ACC112 (cell line): ENCODE data around the gene NPPB.

Experiments used
- H2AFZ ChIP-seq: fragments of 200-600 bp; sonication (generic); one replicate; pipeline ENCODE4 v1.6.0; 2017; ENCODE audit warnings: antibody characterized with exemption, low read length; ENCODE audit not compliant: unreplicated experiment
- H3K27ac ChIP-seq: fragments of 200-600 bp; sonication (generic); 2 replicates; pipeline ENCODE4 v1.5.1; 2014; ENCODE audit warnings: low read depth, mild to moderate bottlenecking, antibody characterized with exemption, low read length, moderate library complexity
- H3K27me3 ChIP-seq: fragments of 200-600 bp; sonication (generic); 2 replicates; pipeline ENCODE4 v1.6.1; 2014; ENCODE audit warnings: mild to moderate bottlenecking, antibody characterized with exemption, low read length, moderate library complexity, mixed read lengths; ENCODE audit not compliant: insufficient read depth
- H3K36me3 ChIP-seq: fragments of 200-600 bp; sonication (generic); 2 replicates; pipeline ENCODE4 v1.6.1; 2016; ENCODE audit warnings: mild to moderate bottlenecking, antibody characterized with exemption, low read length, moderate library complexity, mixed read lengths; ENCODE audit not compliant: insufficient read depth
- H3K4me1 ChIP-seq: fragments of 200-600 bp; sonication (generic); one replicate; pipeline ENCODE4 v1.6.1; 2016; ENCODE audit warnings: low read length, mixed read lengths; ENCODE audit not compliant: insufficient read depth, unreplicated experiment, control insufficient read depth
- H3K4me3 ChIP-seq: fragments of 200-600 bp; sonication (generic); 2 replicates; pipeline ENCODE4 v1.5.1; 2014; ENCODE audit warnings: mild to moderate bottlenecking, low read depth, low read length
- H3K79me2 ChIP-seq: fragments of 200-600 bp; sonication (generic); one replicate; pipeline ENCODE4 v1.6.0; 2016; ENCODE audit warnings: low read length; ENCODE audit not compliant: control insufficient read depth, unreplicated experiment, insufficient read depth

Gene NPPB

GRCh38 chr1:11839727-11840705, 18.7 kb downstream of the NPPB start:
- Histone ChIP-seq H3K27me3 (no peaks in the 10 kb centered on the region), H3K27ac (no peak overlapping the region), H3K4me1 (no peaks in the 10 kb centered on the region), H3K79me2 (no peaks in the 10 kb centered on the region), H3K4me3 (no peak overlapping the region), H2AFZ (no peak overlapping the region), H3K36me3 (peaks cover 20% of the 10 kb centered on the region; the same call in 1 of the 2 replicates)

GRCh38 chr1:11838349-11839272, 20.1 kb downstream of the NPPB start:
- H3K4me1 ChIP-seq = no peaks in the 10 kb centered on the region
- H2AFZ ChIP-seq = no peak overlapping the region
- H3K36me3 ChIP-seq = peaks cover 15% of the 10 kb centered on the region; the same call in 1 of the 2 replicates
- H3K27ac ChIP-seq = no peak overlapping the region
- H3K79me2 ChIP-seq = no peaks in the 10 kb centered on the region
- no peaks in the 10 kb centered on the region for H3K27me3 ChIP-seq
- H3K4me3 ChIP-seq = no peak overlapping the region

GRCh38 chr1:11837767-11838348, 20.9 kb downstream of the NPPB start:
- H3K79me2 ChIP-seq = no peaks in the 10 kb centered on the region
- H3K4me1 ChIP-seq = no peaks in the 10 kb centered on the region
- no peak overlapping the region for H3K27ac ChIP-seq
- H3K27me3 ChIP-seq = no peaks in the 10 kb centered on the region
- no peak overlapping the region for H3K4me3 ChIP-seq
- no peak overlapping the region for H2AFZ ChIP-seq
- H3K36me3 ChIP-seq = peaks cover 15% of the 10 kb centered on the region; the same call in 1 of the 2 replicates

GRCh38 chr1:11836955-11837766, 21.6 kb downstream of the NPPB start:
- peaks cover 15% of the 10 kb centered on the region; the same call in 1 of the 2 replicates for H3K36me3 ChIP-seq
- H2AFZ ChIP-seq = no peak overlapping the region
- H3K4me1 ChIP-seq = no peaks in the 10 kb centered on the region
- no peaks in the 10 kb centered on the region for H3K27me3 ChIP-seq
- no peak overlapping the region for H3K27ac ChIP-seq
- no peak overlapping the region for H3K4me3 ChIP-seq
- no peaks in the 10 kb centered on the region for H3K79me2 ChIP-seq

DNA sequence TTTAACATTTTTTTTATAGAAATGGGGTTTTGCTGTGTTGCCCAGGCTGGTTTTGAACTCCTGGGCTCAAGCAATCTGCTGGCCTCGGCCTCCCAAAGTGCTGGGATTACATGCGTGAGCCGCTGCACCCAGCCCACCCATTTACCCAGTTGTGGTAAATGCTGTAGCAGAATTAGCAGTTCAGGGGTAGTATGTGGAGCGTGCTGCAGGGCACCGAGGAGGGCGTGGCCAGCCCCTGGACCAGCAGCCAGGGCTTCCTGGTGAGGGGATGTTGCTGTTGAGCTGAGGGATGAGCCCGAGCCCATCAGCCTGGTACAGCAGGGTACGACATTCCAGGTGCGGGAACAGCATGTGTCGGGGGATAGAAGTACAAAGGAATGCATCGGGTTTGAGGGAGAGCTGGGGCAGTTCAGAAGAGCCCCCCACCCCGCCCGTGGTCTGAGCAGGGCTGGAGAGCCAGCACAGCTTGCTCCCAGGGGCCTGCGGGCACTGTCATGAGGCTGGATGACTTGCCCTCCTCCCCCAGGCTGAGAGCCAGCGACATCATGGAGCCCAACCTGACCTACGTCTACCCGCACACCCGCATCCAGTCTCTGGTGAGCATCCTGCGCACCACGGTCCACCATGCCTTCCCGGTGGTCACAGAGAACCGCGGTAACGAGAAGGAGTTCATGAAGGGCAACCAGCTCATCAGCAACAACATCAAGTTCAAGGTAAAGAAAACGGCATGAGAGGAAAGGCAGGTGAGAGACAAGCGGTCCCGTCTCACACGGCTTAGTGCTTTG, 23.1 kb downstream of the NPPB start:
- no peaks in the 10 kb centered on the region for H3K79me2 ChIP-seq
- H3K4me3 ChIP-seq = no peak overlapping the region
- 0 out of 2 replicates have a peak, but pooled peaks cover 6% of the 10 kb centered on the region for H3K36me3 ChIP-seq
- H2AFZ ChIP-seq = no peak overlapping the region
- H3K4me1 ChIP-seq = no peaks in the 10 kb centered on the region
- no peaks in the 10 kb centered on the region for H3K27me3 ChIP-seq
- H3K27ac ChIP-seq = no peak overlapping the region

- no peaks in the 10 kb centered on the region for H3K79me2 ChIP-seq
- H3K4me1 ChIP-seq = no peaks in the 10 kb centered on the region
- no peak overlapping the region for H3K27ac ChIP-seq
- H3K36me3 ChIP-seq = 0 out of 2 replicates have a peak, but pooled peaks cover 7% of the 10 kb centered on the region
- H2AFZ ChIP-seq = no peak overlapping the region
- no peaks in the 10 kb centered on the region for H3K27me3 ChIP-seq
- no peak overlapping the region for H3K4me3 ChIP-seq
Measured at GRCh38 chr1:11833900-11834299, 24.8 kb downstream of the NPPB start.

DNA sequence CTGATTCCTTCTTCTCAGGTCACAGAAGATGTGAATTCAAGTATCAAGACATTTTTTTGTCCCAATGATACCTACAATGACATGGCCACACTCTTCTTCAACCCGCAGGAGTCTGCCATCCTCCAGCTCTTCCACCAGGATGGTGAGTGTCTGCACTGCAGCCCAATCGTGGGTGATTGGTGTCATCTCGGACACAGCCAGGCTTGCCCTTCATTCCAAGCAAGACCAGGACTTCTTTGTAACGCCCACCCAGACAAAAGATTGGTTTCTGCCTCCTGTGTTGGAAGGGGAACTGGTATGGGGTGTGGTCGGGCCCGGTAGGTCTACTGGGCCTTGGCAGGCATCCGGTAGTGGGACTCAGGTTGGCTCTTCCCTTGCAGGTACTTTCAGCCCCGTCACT, 25.2 kb downstream of the NPPB start:
- Histone ChIP-seq H2AFZ (no peak overlapping the region), H3K4me1 (no peaks in the 10 kb centered on the region), H3K27ac (no peak overlapping the region), H3K4me3 (no peak overlapping the region), H3K36me3 (0 out of 2 replicates have a peak, but pooled peaks cover 10% of the 10 kb centered on the region), H3K27me3 (no peaks in the 10 kb centered on the region), H3K79me2 (no peaks in the 10 kb centered on the region)

- no peak overlapping the region for H3K27ac ChIP-seq
- 0 out of 2 replicates have a peak, but pooled peaks cover 13% of the 10 kb centered on the region for H3K36me3 ChIP-seq
- no peaks in the 10 kb centered on the region for H3K79me2 ChIP-seq
- no peaks in the 10 kb centered on the region for H3K27me3 ChIP-seq
- no peak overlapping the region for H2AFZ ChIP-seq
- no peaks in the 10 kb centered on the region for H3K4me1 ChIP-seq
- H3K4me3 ChIP-seq = no peak overlapping the region
Measured at GRCh38 chr1:11831945-11832725, 26.6 kb downstream of the NPPB start.

- Histone ChIP-seq H3K4me1 (no peaks in the 10 kb centered on the region), H2AFZ (no peak overlapping the region), H3K27me3 (no peaks in the 10 kb centered on the region), H3K27ac (no peak overlapping the region), H3K4me3 (no peak overlapping the region), H3K36me3 (peaks cover 18% of the 10 kb centered on the region; the same call in 1 of the 2 replicates), H3K79me2 (no peaks in the 10 kb centered on the region)
Measured at GRCh38 chr1:11828511-11828910, 30.2 kb downstream of the NPPB start.
